Skeletal muscle tissue (tissue), 4 donors: ENCODE measurements around the gene SLC4A9. TPM values are rescaled to one million over a fixed set of nuclear protein-coding genes. Genes with fewer than 3 reads are reported as not detected.

ENCODE experiments used
- H3K27ac ChIP-seq: one replicate; pipeline ENCODE4 v1.7.0; 2013; ENCODE audit warnings: mild to moderate bottlenecking, low read depth, low read length, inconsistent platforms
- H3K27me3 ChIP-seq, 3 donors: one replicate each; pipeline ENCODE4 v1.7.0; 2013; ENCODE audit warnings: low read length in 3 of 3; ENCODE audit not compliant: control insufficient read depth in 3 of 3, insufficient read depth in 3 of 3
- H3K36me3 ChIP-seq, 3 donors: one replicate each; pipeline ENCODE4 v1.7.0; 2013; ENCODE audit warnings: low read length in 3 of 3; ENCODE audit not compliant: control insufficient read depth in 3 of 3, insufficient read depth in 3 of 3
- H3K4me1 ChIP-seq, 3 donors: one replicate each; pipeline ENCODE4 v1.7.0; 2013; ENCODE audit warnings: low read length in 3 of 3, mild to moderate bottlenecking in 3 of 3; ENCODE audit not compliant: control insufficient read depth in 3 of 3, insufficient read depth in 3 of 3
- H3K4me3 ChIP-seq, 3 donors: one replicate each; pipeline ENCODE4 v1.7.0; 2013; ENCODE audit warnings: low read length in 3 of 3
- H3K9ac ChIP-seq, 3 donors: one replicate each; pipeline ENCODE4 v1.7.0; 2013; ENCODE audit warnings: low read length in 3 of 3, mild to moderate bottlenecking in 3 of 3, moderate library complexity in 2 of 3, low read depth in 1 of 3
- H3K9me3 ChIP-seq, 3 donors: one replicate each; pipeline ENCODE4 v1.7.0; 2013; ENCODE audit warnings: low read length in 3 of 3; ENCODE audit not compliant: control insufficient read depth in 3 of 3
- total RNA-seq: library from RNA; depleted of rRNA; stranded (reverse); fragments of >200 nt; gene quantifications from one replicate; pipeline ENCODE4 v1.2.3, GENCODE V29; 2014
- donor health status: Osteomylitis.

The SLC4A9 gene
- total RNA-seq, 1 donor from 2014 or later, result not detected

DNA sequence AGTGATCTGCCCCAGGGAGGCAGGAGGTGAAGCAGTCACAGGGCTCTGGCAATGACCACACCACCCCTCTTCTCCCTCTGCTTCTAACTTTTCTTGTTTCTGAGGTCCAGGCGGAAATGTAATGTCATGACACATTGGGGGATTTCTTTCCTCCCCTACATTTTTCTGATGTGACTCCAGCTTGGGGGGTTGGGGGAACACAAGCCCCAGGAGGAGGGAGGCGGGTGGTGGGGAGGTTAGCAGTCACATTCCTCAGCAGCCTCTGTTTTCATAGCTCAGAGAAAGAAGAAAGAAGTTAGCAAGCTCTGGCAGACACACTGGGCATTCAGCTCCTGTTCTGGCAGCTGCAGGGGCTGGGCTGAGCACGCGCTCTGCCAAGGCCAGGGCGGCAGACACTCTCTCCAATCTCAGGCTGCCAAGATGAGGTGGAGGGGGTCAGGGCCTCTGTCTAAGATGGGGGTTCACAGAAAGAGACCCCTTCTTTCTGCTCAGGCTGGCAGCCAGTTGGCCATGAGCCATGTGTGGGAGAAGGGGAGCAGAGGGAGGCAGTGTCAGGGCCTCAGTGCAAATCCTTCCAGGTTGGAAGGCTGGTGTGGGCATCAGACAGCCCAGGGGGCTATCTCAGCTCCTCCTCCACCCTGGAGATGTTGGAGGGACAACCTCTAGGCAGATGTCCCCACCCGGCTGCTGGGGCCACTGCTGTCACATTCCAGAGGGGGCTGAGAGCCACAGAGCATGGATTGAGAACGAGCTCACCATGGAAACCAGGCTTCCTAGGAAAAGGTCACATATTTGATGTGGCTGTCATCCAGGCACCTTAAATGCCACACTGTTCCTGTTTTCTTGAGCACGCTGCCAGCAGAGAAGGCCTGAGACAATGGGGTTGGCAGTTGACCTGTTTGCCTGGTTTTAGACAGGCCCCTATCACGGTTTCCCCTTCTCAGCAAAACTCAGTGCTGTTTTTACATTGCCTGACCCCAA is 37.0 kb upstream of the SLC4A9 start:
- no peaks in the 10 kb centered on the region for H3K36me3 ChIP-seq
- no peaks in the 10 kb centered on the region for H3K9me3 ChIP-seq
- H3K27me3 ChIP-seq, result no peaks in the 10 kb centered on the region
- H3K9ac ChIP-seq, result peak overlapping the region in 2 of 3 donors; percentile 20 to 64
- peak overlapping the region; percentile 2 for H3K27ac ChIP-seq
- H3K4me3 ChIP-seq, result peak overlapping the region in 1 of 3 donors; percentile 6
- peaks cover 32 to 34% (median 32%) of the 10 kb centered on the region in 3 donors for H3K4me1 ChIP-seq

DNA sequence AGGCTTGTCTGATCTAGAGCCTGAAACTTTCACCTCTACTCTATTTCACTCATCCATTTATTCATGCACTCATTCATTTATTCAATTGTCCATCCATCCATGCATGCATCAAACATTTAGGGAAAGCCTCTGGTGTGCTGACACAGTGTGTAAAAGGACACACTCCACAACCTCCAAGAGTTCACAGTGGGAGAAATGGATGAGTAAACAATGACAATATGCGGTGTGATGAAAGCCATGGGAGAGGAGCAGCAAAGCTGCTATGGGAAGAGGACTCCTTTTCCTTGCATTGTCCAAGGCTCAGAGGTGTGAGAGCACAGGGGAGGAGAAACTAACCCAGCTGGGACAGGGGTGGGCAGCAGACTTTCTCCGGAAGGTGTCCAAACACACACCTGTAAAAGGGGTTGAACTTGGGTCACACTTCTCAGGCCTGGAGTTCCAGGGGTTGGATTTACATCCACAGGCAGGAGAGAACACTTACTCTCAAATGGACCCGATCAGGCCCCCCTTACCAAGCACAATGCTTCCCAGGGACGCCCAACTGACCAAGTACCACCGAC is 35.9 kb upstream of the SLC4A9 start:
- Histone ChIP-seq H3K4me3 (no peak overlapping the region), H3K36me3 (no peaks in the 10 kb centered on the region), H3K27me3 (no peaks in the 10 kb centered on the region), H3K9ac (no peak overlapping the region), H3K9me3 (no peaks in the 10 kb centered on the region), H3K27ac (no peak overlapping the region), H3K4me1 (peaks cover 32 to 34% (median 34%) of the 10 kb centered on the region in 3 donors)

DNA sequence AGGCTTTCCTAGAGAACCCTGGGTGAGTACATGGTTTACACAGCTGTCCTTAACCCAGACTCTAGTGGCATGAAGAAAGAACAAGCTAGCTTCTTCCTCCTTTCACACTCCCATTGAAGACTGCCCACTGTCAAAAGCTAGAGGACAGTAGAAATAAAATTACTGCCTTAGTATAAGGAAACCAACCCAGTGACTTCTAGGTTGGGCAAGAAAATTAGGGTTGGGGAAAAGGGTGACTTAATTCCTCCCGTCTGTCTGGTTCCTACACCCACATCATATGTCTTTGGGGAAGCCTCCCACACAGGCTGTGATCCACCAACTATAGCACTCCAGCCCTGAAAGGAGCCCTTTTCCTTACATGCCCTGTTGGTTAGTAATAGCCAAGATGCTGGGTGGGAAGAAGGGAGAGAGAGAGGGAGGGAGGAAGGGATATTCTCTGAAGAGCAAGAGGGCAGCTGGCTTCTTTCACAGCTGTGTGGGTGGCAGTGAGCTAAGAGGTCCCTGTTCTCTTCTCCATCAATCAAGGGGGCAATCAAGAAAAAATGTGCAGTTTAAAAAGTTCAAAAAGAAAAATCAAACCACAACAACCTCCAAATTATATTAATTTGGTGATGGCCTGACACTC is 35.3 kb upstream of the SLC4A9 start:
- H3K4me1 ChIP-seq, result peaks cover 32 to 34% (median 34%) of the 10 kb centered on the region in 3 donors
- H3K9me3 ChIP-seq, result no peaks in the 10 kb centered on the region
- no peaks in the 10 kb centered on the region for H3K27me3 ChIP-seq
- H3K27ac ChIP-seq, result no peak overlapping the region
- no peak overlapping the region for H3K9ac ChIP-seq
- no peak overlapping the region for H3K4me3 ChIP-seq
- no peaks in the 10 kb centered on the region for H3K36me3 ChIP-seq

DNA sequence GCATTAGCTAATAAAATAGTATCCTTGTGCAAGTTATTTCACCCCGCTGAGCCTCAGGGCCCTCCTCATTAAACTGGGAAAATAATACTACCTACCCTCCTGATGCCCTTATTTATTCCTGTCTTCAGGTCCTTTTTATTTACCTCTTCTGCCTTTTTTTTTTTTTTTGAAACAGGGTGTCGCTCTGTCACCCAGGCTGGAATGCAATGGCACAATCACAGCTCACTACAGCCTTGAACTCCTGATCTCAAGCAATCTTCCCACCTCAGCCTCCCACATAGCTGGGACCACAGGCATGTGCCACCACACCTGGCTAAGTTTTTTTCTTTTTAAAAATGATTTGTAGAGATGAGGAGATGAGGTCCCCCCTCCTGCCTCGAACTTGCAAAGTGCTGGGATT is 34.5 kb upstream of the SLC4A9 start:
- Histone ChIP-seq H3K9me3 (no peaks in the 10 kb centered on the region), H3K4me1 (peaks cover 32 to 34% (median 34%) of the 10 kb centered on the region in 3 donors), H3K27me3 (no peaks in the 10 kb centered on the region), H3K9ac (no peak overlapping the region), H3K36me3 (no peaks in the 10 kb centered on the region), H3K4me3 (no peak overlapping the region), H3K27ac (no peak overlapping the region)

DNA sequence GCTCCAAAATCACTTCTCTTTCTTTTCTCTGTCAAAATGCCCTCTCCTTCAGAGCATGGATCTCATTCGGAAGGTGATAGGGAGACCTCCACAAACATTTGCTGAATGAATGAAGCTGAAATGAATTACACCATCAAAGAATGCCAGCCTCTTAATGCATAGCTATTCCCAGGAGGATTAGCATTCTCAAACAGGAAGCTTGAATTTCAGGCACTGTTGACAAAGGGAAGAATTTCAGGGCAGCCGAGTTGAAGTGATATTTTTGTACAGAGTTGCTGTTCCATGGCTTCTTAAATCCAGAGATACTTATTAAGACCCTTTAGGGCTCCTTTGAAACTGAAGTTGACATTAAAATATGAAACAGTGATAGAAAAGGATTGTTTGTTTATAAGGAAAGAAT is 32.4 kb upstream of the SLC4A9 start:
- Histone ChIP-seq H3K4me1 (peaks cover 17 to 21% (median 19%) of the 10 kb centered on the region in 3 donors), H3K4me3 (no peak overlapping the region), H3K9me3 (no peaks in the 10 kb centered on the region), H3K9ac (peak overlapping the region in 1 of 3 donors; percentile 43), H3K27ac (no peak overlapping the region), H3K27me3 (no peaks in the 10 kb centered on the region), H3K36me3 (peaks cover 5 to 10% (median 5%) of the 10 kb centered on the region in 3 donors)

DNA sequence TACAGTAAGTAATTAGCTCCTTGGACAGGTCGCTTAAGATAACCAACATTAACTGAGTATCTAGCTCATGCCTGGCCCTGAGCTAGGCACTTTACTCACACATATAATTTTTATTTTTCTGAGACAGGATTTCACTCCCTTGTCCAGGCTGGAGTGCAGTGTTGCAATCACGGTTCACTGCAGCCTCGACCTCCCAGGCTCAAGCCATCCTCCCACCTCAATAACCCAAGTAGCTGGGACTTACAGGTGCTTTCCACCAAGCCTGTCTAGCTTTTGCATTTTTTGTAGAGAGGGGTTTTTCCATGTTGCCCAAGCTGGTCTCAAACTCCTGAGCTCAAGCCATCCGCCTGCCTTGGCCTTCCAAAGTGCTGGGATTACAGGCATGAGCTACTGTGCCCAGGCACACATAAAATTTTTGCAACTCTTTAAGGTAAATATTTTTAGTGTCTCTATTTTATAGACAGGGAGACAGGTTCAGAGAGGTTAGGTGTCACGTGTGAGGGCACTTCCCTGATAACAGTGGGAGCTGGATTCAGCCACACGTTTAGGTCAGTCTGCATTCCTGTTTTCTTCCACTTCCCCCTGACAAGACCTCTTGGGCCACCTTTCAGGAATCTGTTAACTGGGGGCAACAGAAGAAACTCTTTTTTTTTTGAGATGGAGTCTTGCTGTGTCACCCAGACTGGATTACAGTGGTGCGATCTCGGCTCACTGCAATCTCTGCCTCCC is 31.8 kb upstream of the SLC4A9 start:
- peaks cover 9 to 16% (median 10%) of the 10 kb centered on the region in 3 donors for H3K36me3 ChIP-seq
- H3K27me3 ChIP-seq, result no peaks in the 10 kb centered on the region
- H3K27ac ChIP-seq, result no peak overlapping the region
- no peak overlapping the region for H3K4me3 ChIP-seq
- peak overlapping the region in 1 of 3 donors; percentile 43 for H3K9ac ChIP-seq
- peaks cover 11 to 14% (median 13%) of the 10 kb centered on the region in 3 donors for H3K4me1 ChIP-seq
- H3K9me3 ChIP-seq, result no peaks in the 10 kb centered on the region

DNA sequence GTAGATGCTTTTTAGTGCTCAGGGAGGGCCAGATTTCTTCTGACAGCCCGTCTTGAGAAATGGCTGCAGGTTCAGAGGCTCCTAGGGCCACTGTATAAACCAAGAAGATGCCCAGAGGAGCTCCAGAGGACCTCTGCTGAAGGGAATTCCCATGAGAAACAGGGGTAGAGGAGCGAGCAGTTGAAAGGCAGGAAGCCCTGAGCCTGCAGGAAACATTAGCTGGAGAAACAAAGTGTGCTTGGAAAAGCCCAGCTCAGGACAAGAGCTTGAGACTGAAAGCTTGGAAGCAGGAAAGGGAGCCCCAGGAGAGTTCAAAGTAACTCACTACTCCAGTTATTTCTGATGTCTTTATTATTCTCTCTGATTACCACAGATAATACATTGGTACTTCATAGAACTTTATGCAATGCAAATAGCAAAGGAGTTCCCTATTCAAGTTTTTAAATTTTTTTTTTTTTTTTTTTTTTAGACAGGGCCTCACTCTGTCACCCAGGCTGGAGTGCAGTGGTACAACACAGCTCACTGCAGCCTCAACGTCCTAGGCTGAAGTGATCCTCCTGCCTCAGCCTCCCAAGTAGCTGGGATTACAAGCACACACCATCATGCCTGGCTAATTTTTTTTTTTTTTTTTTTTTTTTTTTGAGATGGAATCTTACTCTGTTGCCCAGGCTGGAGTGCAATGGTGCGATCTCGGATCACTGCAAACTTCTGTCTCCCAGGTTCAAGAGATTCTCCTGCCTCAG is 30.1 kb upstream of the SLC4A9 start:
- Histone ChIP-seq H3K36me3 (peaks cover 18 to 28% (median 19%) of the 10 kb centered on the region in 3 donors), H3K27ac (no peak overlapping the region), H3K9me3 (no peaks in the 10 kb centered on the region), H3K9ac (no peak overlapping the region), H3K4me3 (no peak overlapping the region), H3K4me1 (peaks cover 0 to 6% (median 6%) of the 10 kb centered on the region in 3 donors), H3K27me3 (no peaks in the 10 kb centered on the region)

DNA sequence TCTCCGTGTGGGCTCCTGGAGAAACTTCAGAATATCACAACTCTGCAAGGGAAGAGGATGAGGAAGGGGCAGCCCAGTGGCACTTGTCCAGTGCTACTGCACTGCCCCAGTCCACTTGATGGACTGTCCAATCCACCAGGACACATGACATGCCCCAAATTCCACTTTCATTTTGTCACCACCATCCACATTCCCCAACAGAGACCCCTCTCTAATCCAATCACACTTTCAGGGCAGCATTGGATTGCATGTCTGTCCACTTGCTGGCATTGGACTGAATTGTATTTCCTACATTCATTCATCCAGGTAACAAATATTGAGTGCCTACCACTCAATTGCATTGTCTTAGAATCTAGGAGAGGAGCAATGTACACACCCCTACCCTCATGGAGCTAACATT is 28.4 kb upstream of the SLC4A9 start:
- Histone ChIP-seq H3K27ac (no peak overlapping the region), H3K9ac (no peak overlapping the region), H3K9me3 (no peaks in the 10 kb centered on the region), H3K36me3 (peaks cover 24 to 34% (median 25%) of the 10 kb centered on the region in 3 donors), H3K4me3 (no peak overlapping the region), H3K27me3 (no peaks in the 10 kb centered on the region), H3K4me1 (peaks cover 12 to 21% (median 19%) of the 10 kb centered on the region in 3 donors)

DNA sequence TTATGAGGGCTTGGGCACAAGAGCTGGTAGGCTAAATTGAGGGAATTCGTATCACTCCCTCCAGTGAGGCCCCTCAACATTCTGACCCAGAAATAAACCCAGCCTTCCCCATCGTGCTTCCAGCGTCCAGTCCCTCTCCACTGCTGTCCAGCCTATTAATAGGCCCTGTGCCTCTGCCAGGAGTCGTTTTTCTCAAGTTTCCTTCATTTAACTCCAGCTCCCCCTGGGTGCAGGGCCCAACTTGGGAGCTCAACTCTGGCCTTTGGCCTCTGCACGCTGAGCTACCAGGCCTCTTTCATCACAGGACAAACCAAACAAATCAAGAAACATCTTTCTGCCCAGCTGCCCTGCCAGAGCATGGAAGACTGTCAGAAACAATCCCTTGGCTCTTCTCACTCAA is 23.6 kb upstream of the SLC4A9 start:
- Histone ChIP-seq H3K4me3 (peak overlapping the region in 1 of 3 donors; percentile 49), H3K27ac (peak overlapping the region; percentile 72), H3K4me1 (peaks cover 41 to 58% (median 54%) of the 10 kb centered on the region in 3 donors), H3K27me3 (no peaks in the 10 kb centered on the region), H3K9me3 (no peaks in the 10 kb centered on the region), H3K9ac (peak overlapping the region; percentile 7 to 63 (median 28)), H3K36me3 (peaks cover 29 to 35% (median 34%) of the 10 kb centered on the region in 3 donors)
